ENCODE measurements around the gene EGFL8. TPM values are rescaled to one million over a fixed set of nuclear protein-coding genes. Genes with fewer than 3 reads are reported as not detected.

EGFL8 gene
- total RNA-seq, 2 donors from 2014 or later: 5.7 to 6.9 TPM

DNA sequence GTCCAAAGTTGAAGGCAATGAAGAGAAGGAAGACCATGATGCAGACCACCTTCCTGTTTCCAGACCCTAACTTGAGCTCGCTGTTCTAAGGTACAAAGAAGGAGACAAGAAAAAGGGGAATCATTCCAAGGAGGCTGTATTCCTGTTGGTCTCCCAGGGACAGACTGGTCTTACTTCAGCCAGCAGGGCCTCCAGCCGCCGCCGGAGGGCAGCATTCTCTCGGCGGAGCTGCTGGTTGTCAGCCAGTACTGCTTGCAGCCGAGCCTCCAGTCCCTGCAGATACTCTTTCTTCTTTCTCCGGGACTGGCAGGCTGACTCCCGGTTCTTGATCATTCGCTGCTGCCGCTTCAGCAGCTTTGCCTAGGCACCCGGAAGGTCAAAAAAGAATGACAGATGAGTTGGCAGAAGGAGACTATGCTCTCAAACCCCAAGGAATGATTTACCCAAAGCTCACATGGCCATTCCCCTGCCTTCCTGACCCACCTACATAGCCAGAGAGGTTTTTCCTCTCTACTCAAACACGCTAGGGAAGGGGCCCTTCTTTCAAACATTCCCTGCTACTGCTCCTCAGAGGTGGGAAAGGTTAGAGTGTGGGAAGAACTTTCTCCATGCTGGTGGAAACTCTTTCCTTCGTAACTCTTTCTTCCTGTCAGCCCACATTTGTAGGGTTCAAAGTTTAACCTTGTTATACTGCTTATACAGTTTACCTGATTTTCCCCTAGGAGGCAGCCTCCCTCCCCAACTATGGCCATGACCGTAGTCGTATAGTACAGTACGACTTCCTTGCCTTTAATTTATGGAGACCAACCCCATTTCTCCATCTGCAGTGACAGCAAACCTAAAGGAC lies 45.4 kb upstream of the EGFL8 start:
- ATAC-seq (peak; percentile 84), DNase-seq (peak; percentile 86 to 89 (median 88))
- H3K36me3 ChIP-seq (replicated peaks in 1 of 2; ENCODE audit: insufficient read depth in 1 of 2, low read depth in 2 of 2): peaks cover 0 to 29% of the 10 kb centered on the region in 2 donors
- 12 to 22% methylated on average over 13 to 17 of the region's 17 CpGs for WGBS, 2 donors
- H3K4me1 ChIP-seq: peaks cover 14% of the 10 kb centered on the region
- no peaks in the 10 kb centered on the region for H3K9me3 ChIP-seq
- H3K27me3 ChIP-seq: no peaks in the 10 kb centered on the region
- H3K4me3 ChIP-seq: no peak overlapping the region
- no peak for TF ChIP-seq POLR2A (IDR thresholded peaks at IDR 0.05)
- TF ChIP-seq, protein P1, sequence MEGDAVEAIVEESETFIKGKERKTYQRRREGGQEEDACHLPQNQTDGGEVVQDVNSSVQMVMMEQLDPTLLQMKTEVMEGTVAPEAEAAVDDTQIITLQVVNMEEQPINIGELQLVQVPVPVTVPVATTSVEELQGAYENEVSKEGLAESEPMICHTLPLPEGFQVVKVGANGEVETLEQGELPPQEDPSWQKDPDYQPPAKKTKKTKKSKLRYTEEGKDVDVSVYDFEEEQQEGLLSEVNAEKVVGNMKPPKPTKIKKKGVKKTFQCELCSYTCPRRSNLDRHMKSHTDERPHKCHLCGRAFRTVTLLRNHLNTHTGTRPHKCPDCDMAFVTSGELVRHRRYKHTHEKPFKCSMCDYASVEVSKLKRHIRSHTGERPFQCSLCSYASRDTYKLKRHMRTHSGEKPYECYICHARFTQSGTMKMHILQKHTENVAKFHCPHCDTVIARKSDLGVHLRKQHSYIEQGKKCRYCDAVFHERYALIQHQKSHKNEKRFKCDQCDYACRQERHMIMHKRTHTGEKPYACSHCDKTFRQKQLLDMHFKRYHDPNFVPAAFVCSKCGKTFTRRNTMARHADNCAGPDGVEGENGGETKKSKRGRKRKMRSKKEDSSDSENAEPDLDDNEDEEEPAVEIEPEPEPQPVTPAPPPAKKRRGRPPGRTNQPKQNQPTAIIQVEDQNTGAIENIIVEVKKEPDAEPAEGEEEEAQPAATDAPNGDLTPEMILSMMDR (IDR thresholded peaks at IDR 0.05): peak; percentile 82 to 92 (median 89)
- intact Hi-C loops (cut with DNase I): loop anchor here (5.0 kb wide), 1 partner anchor 38 kb away; no protein-coding TSS in a partner anchor
- peak overlapping the region in 2 of 4 donors; percentile 33 to 43 for H3K27ac ChIP-seq

DNA sequence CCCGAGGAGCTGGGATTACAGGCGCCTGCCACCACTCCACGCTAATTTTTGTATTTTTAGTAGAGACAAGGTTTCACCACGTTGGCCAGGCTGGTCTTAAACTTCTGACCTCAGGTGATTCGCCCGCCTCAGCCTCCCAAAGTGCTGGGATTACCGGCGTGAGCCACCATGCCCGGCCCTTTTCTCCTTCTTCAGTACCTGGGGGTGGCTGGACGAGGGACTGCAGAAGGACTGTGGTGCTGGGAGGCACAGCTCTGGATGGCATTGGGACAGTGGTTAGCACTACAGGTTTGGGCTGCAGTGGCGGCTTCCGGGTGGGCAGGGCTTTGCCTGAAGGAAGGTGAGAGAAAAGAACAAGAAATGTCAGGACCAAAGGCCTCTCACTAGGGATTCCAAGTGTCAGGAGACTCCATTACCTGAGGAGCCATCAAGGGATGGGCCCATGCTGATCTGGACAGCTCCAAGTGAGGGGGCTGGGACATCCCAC lies 43.8 kb upstream of the EGFL8 start:
- intact Hi-C loops (cut with DNase I): no loop called here
- no peak overlapping the region for H3K27ac ChIP-seq

DNA sequence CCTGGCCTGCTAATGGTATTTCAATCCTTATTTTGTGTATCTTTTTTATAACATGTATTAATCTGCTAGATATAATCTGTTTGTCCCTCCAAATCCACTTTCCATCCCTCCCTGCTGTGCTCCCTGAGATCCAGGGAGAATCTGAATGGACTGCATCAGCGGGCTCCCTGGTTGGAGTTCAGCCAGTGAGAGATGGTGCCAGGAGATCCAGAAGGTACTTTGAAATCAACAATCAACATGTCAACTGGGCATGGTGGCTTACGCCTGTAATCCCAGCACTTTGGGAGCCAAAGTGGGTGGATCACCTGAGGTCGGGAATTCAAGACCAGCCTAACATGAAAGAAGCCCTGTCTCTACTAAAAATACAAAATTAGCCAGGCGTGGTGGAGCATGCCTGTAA lies 40.7 kb upstream of the EGFL8 start:
- no peak overlapping the region for H3K4me3 ChIP-seq
- ATAC-seq: no peak
- H3K36me3 ChIP-seq (replicated peaks in 1 of 2; ENCODE audit: insufficient read depth in 1 of 2, low read depth in 2 of 2): peaks cover 0 to 15% of the 10 kb centered on the region in 2 donors
- peaks cover 32% of the 10 kb centered on the region for H3K4me1 ChIP-seq
- 67 to 72% methylated on average over 4 of the region's 4 CpGs for WGBS, 2 donors
- intact Hi-C loops (cut with DNase I): no loop called here
- H3K27me3 ChIP-seq: no peaks in the 10 kb centered on the region
- no peaks in the 10 kb centered on the region for H3K9me3 ChIP-seq
- no peak for TF ChIP-seq POLR2A (IDR thresholded peaks at IDR 0.05)
- TF ChIP-seq, protein P1 (IDR thresholded peaks at IDR 0.05): no peak
- no peak overlapping the region for H3K27ac ChIP-seq
- no peak for DNase-seq

More for the DNA sequence above, 43.8 kb upstream of the EGFL8 start:
- no peak for DNase-seq
- no peaks in the 10 kb centered on the region for H3K27me3 ChIP-seq
- no peak for TF ChIP-seq POLR2A (IDR thresholded peaks at IDR 0.05)
- TF ChIP-seq, protein P1 (IDR thresholded peaks at IDR 0.05): no peak
- peaks cover 10% of the 10 kb centered on the region for H3K4me1 ChIP-seq
- peaks cover 0 to 29% of the 10 kb centered on the region in 2 donors for H3K36me3 ChIP-seq (replicated peaks in 1 of 2; ENCODE audit: insufficient read depth in 1 of 2, low read depth in 2 of 2)
- no peak for ATAC-seq
- H3K4me3 ChIP-seq: no peak overlapping the region
- H3K9me3 ChIP-seq: no peaks in the 10 kb centered on the region
- WGBS, 2 donors: 92 to 94% methylated on average over 10 to 12 of the region's 12 CpGs

DNA sequence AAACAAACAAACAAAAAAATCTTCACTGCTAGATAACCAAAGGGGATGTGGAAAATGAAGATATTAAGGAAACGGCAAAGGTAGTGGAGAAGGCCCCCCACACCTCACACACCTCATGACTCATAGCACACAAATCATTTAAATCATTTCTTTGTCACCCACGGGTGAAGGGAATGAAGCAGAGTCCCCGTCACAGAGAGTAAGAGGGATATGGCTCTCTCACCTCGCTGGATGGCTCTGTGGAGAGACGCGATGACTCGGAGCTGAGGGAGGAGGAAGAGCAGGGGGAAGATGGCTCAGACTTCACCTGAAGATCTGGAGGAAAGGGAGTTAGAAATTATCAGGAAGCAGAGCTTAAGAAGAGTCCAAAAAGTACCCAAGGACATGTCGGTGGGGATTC lies 37.5 kb upstream of the EGFL8 start:
- WGBS, 2 donors: 39 to 52% methylated on average over 8 of the region's 8 CpGs
- ATAC-seq: no peak
- TF ChIP-seq POLR2A (IDR thresholded peaks at IDR 0.05): no peak
- TF ChIP-seq, protein P1 (IDR thresholded peaks at IDR 0.05): no peak
- H3K4me3 ChIP-seq: no peak overlapping the region
- intact Hi-C loops (cut with DNase I): no loop called here
- peaks cover 38% of the 10 kb centered on the region for H3K4me1 ChIP-seq
- no peak for DNase-seq
- peaks cover 0 to 3% of the 10 kb centered on the region in 2 donors for H3K36me3 ChIP-seq (replicated peaks in 1 of 2; ENCODE audit: insufficient read depth in 1 of 2, low read depth in 2 of 2)
- no peak overlapping the region for H3K27ac ChIP-seq
- no peaks in the 10 kb centered on the region for H3K9me3 ChIP-seq
- no peaks in the 10 kb centered on the region for H3K27me3 ChIP-seq
